Endothelial cell of umbilical vein (primary cell): ENCODE results near the gene TBC1D9.

ENCODE experiments used
- JUN ChIP-seq: IDR thresholded peaks from 2 replicates; pipeline ENCODE4 v1.6.1; 2011; ENCODE audit warnings: borderline replicate concordance, low read depth; ENCODE audit not compliant: insufficient read length, insufficient read depth
- POLR2AphosphoS5 ChIP-seq: IDR thresholded peaks from 2 replicates; pipeline ENCODE4 v1.6.1; 2012; ENCODE audit warnings: low read depth, mild to moderate bottlenecking, control low read depth, low read length, moderate library complexity; ENCODE audit not compliant: insufficient read depth

DNA sequence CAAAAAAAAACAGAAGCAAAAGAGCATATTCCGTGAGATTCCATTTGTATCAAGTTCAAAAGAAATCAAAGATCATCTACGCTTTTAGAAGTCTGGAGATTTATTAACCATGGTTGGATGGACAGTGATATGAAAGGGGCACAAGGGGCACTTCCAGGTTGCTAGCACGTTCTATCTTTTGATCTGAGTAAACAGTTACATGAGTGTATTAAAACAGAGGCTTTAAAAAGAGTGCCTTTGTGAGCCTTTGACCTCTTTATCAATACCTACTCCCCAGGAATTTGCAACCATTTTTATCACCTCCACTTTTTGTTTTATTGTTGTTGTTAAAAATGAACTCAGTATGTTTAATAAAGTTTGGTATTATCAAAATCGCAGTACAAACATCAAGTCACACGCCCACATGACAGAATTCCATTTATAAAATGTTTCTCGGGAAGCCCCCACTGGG, 115.1 kb downstream of the TBC1D9 start:
- TF ChIP-seq POLR2AphosphoS5: no peak
- no peak for TF ChIP-seq JUN
